Dendritic cell treated with granulocyte-macrophage colony-stimulating factor and Interleukin-4, amounts not matched to agents 40 ng/mL and 50 ng/mL, for 4 days (primary cell): ENCODE measurements around the gene COL4A6.
"Not testable (repeated sequence)": the region's sequence is repeated elsewhere in the genome, so short reads cannot be mapped to it uniquely, and the experiment has no call there.

Experiments used
- H3K27ac Mint-ChIP-seq: one replicate; pipeline ENCODE4 v1.8.0; 2022; ENCODE audit warnings: mild to moderate bottlenecking, mixed read lengths
- H3K27me3 Mint-ChIP-seq: one replicate; pipeline ENCODE4 v1.8.0; 2022; ENCODE audit warnings: mild to moderate bottlenecking, mixed read lengths
- H3K36me3 Mint-ChIP-seq: one replicate; pipeline ENCODE4 v1.8.0; 2022; ENCODE audit warnings: low read depth, mixed read lengths
- H3K4me1 Mint-ChIP-seq: one replicate; pipeline ENCODE4 v1.8.0; 2022; ENCODE audit warnings: low read depth, mixed read lengths
- H3K4me3 Mint-ChIP-seq: one replicate; pipeline ENCODE4 v1.8.0; 2022; ENCODE audit warnings: mild to moderate bottlenecking, moderate library complexity, mixed read lengths
- H3K9me3 Mint-ChIP-seq: one replicate; pipeline ENCODE4 v1.8.0; 2022; ENCODE audit warnings: mixed read lengths
- intact Hi-C: fragments of 100-400 bp; cut with micrococcal nuclease; formaldehyde crosslinking; loops from one replicate; pipeline ENCODE4 v1.15.0; 2022

The COL4A6 gene

DNA sequence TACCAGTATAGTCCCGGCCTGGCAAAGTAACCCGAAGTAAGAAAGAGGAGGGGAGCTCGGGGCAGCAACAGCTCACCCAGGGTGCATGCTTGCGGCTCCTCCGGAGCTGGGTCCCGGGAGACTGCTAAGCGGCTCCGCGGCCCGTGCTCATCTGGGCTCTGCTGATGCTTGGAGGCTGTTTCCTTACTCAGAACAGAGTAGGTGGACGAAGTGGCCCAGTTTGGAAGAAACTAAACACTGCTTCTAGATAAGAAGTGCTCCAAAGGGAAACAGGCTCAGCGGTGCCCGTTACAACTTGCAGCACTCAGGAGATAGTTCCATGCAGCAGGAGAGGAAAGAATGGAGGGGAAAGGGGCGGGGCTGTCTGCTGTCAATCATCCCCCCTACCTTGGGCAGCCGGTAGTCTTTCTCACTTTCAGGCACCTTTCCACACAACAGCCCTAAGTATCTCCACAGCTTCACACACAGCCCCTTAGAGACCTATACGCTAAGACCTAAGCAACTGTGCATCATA lies at the start of gene COL4A6:
Gene COL4A6 (minus strand): TSS at position 313 of the 514 bp plus-strand sequence. CDS start 226 bp downstream, at position 87.
- no peak within 1 kb of the TSS for H3K4me3 Mint-ChIP-seq
- no peaks in the 10 kb centered on the region for H3K36me3 Mint-ChIP-seq
- H3K4me1 Mint-ChIP-seq = peaks cover 9% of the 10 kb centered on the region

DNA sequence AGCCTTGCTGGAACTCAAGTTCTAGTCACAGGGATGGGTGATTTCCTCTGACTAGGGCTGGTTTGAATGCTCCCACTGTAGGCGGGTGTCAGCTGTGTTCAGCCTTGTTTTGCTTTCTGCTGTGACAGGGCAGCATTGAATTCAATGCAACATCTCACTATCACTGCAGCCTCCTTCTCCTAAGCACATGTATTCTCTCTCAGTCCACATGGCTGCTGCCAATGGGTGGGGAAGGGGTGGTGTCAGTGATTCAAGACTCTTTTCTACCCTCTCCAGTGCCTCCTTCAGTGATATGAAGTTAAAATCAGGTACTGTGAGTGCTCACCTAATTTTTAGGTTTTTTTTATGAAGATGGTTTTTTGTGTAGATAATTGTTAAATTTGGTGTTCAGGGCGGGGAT lies 47.7 kb upstream of the COL4A6 start:
- H3K27me3 Mint-ChIP-seq = no peaks in the 10 kb centered on the region
- no peaks in the 10 kb centered on the region for H3K4me1 Mint-ChIP-seq
- no peak overlapping the region for H3K27ac Mint-ChIP-seq
- H3K4me3 Mint-ChIP-seq = no peak overlapping the region
- intact Hi-C loops = no loop called here
- H3K9me3 Mint-ChIP-seq = no peaks in the 10 kb centered on the region
- H3K36me3 Mint-ChIP-seq = no peaks in the 10 kb centered on the region

More for the DNA sequence above, at the start of gene COL4A6:
- Mint-ChIP-seq H3K27ac (no peak within 1 kb of the TSS), H3K9me3 (no peaks in the 10 kb centered on the region), H3K27me3 (peaks cover 28% of the 10 kb centered on the region)
- intact Hi-C loops = no loop called here

DNA sequence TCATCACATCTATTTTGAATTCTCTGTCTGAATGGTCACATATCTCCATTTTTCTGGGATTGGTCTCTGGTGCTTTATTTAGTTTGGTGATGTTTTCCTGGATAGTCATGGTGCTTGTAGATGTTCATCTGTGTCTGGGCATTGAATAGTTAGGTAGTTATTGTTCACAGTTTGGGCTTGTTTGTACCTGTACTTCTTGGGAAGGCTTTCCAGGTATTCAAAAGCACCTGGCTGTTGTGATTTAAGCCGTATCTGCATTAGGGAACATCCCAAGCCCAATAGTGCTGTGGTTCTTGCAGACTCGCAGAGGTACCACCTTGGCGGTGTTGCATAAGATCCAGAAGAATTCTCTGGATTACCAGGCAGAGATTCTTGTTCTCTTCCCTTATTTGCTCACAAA lies 46.0 kb upstream of the COL4A6 start:
- Mint-ChIP-seq H3K9me3 (no peaks in the 10 kb centered on the region), H3K27ac (no peak overlapping the region), H3K4me1 (no peaks in the 10 kb centered on the region), H3K36me3 (no peaks in the 10 kb centered on the region), H3K4me3 (no peak overlapping the region), H3K27me3 (no peaks in the 10 kb centered on the region)
- intact Hi-C loops = no loop called here

DNA sequence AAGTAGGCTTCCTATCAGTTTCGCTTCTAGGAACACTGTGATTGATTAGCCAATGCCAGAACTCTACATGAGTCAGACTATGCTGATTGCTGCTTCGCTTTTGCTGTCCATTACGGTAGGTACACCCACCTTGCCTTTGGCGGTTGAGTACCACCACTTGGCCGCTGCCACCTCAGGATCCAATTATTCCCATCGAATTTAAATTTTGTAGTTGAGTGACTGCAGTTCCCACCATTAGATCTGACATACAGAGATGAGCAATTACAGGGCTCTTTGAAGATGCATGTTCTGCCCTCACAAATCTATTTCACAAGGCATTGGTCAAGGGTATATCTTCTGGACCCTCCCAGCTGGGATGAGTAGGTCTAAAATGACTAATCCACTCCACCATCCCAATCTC lies 43.3 kb upstream of the COL4A6 start:
- H3K9me3 Mint-ChIP-seq, intact Hi-C loops: not testable (repeated sequence)

DNA sequence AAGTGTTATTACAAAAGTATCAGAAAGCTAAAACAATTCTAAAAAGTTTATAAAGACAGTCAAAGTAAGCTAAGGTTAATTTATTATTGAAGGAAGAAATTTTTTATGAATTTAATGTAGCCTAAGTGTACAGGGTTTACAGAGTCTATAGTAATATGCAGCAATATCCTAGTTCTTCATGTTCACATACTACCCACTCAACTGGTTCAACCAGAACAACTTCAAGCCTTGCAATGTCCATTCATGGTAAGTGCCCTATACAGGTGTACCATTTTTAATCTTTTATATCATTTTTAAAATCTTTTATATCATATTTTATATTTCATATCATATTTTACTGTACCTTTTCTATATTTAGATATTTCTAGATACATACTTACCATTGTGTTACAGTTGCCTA lies 35.8 kb upstream of the COL4A6 start:
- no peak overlapping the region for H3K4me3 Mint-ChIP-seq
- intact Hi-C loops = no loop called here
- H3K36me3 Mint-ChIP-seq = no peaks in the 10 kb centered on the region
- no peak overlapping the region for H3K27ac Mint-ChIP-seq
- H3K4me1 Mint-ChIP-seq = no peaks in the 10 kb centered on the region
- H3K27me3 Mint-ChIP-seq = no peaks in the 10 kb centered on the region
- H3K9me3 Mint-ChIP-seq = no peaks in the 10 kb centered on the region

More for the DNA sequence above, 43.3 kb upstream of the COL4A6 start:
- not testable (repeated sequence) for H3K4me1 Mint-ChIP-seq, H3K4me3 Mint-ChIP-seq, H3K36me3 Mint-ChIP-seq, H3K27me3 Mint-ChIP-seq, H3K27ac Mint-ChIP-seq

DNA sequence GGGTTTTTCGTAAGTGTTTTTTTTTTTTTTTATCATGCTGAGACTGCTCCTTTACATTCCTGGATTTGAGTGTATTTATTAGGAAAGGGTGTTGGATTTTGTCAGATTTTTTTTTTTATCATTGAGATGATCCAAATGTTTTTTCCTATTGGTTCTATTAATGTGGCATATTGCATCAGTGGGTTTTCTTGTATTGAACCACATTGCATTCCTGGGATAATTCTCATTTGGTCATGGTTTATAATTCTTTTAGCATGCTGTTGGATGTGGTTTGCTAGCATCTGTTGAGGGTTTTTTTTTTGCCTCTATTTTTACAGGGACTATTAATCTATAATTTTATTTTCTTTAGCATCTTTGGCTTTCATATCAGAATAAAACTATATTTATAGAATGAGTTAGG lies 30.3 kb upstream of the COL4A6 start:
- intact Hi-C loops = no loop called here
- H3K4me1 Mint-ChIP-seq = no peaks in the 10 kb centered on the region
- no peaks in the 10 kb centered on the region for H3K9me3 Mint-ChIP-seq
- no peaks in the 10 kb centered on the region for H3K36me3 Mint-ChIP-seq
- no peak overlapping the region for H3K4me3 Mint-ChIP-seq
- H3K27ac Mint-ChIP-seq = no peak overlapping the region
- H3K27me3 Mint-ChIP-seq = no peaks in the 10 kb centered on the region

DNA sequence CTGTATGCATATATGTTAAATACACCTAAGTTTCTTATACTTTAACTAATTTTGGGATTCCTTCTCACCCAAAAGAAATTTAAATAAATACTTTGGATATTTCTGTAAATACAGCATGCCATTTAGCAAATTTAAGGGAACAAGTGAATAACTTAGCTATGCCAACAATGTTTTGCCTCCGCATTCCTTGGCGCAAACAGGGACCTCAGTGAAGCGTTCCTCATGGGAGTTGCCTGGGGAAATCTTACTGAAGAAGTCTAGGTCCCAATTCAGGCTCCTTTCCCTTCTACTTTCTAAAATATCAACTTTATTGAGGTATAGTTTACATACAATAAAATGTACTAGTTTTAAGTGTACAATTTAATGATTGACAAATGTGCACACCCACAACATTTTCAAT lies 26.4 kb upstream of the COL4A6 start:
- Mint-ChIP-seq H3K36me3 (no peaks in the 10 kb centered on the region), H3K27ac (no peak overlapping the region), H3K27me3 (no peaks in the 10 kb centered on the region), H3K9me3 (no peaks in the 10 kb centered on the region), H3K4me3 (no peak overlapping the region), H3K4me1 (no peaks in the 10 kb centered on the region)
- intact Hi-C loops = no loop called here

DNA sequence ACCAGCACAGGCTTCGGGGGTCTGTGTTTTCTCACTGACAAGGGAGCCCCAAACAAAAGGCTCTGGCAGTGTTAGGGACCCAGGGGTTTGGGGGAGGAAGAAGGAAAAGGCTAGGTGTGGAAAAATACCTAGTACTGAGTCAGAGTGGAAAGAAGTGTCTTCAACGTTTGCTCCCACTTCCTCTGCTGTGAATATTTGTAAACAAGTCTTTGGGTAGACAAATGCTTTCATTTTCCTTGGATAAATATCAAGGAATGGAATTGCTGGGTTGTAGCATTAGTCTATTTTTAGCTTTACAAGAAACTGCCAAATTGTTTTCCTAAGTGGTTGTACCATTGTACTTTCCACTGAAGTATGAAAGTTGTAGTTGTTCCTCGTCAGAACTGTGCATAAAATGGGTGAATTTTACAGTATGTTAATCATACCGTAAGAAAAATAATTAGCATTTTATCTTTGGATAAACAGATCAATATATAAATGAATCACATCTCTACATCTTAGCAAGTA lies 18.8 kb upstream of the COL4A6 start:
- Mint-ChIP-seq H3K27me3 (no peaks in the 10 kb centered on the region), H3K36me3 (no peaks in the 10 kb centered on the region), H3K4me1 (no peaks in the 10 kb centered on the region), H3K4me3 (no peak overlapping the region), H3K9me3 (no peaks in the 10 kb centered on the region), H3K27ac (no peak overlapping the region)
- intact Hi-C loops = no loop called here

DNA sequence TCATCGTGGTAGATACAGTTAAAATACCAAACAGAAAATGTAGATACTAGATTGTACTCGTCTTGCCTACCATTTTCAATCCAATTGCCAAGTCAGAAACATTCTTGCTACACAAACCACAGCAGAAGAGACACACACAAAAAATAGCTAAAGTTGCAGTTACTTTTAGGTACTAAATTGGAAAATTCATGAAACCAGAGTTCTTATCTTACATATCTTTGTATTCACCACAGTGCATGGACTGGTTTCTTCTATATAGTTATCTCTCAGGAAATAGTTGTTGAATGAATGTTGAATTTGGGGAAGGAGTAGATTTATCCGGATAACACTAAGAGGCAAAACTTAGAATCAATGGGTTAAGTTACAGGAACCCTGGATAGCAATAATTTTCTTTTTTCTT lies 15.6 kb upstream of the COL4A6 start:
- H3K27me3 Mint-ChIP-seq = no peaks in the 10 kb centered on the region
- intact Hi-C loops = no loop called here
- no peak overlapping the region for H3K4me3 Mint-ChIP-seq
- no peaks in the 10 kb centered on the region for H3K4me1 Mint-ChIP-seq
- no peaks in the 10 kb centered on the region for H3K36me3 Mint-ChIP-seq
- no peaks in the 10 kb centered on the region for H3K9me3 Mint-ChIP-seq
- no peak overlapping the region for H3K27ac Mint-ChIP-seq

DNA sequence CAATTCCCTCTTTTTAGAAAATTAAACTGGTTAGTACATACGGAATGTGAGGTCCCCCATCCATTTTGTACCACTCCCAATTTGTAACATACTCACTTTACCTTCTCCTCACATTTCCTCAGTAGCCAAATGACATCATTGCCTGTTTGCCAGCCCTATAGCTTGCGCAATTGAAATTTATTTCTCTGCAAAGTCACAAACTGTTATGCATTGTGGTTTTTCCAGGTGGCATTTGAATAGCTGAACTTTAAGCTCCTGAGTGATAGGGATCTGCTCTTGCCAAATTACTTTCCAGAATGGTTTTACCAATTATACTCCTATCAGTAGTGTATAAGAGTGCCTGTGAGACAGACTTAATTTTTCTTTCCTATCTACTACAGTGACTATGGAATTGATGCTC lies 9.1 kb upstream of the COL4A6 start:
- intact Hi-C loops = no loop called here

DNA sequence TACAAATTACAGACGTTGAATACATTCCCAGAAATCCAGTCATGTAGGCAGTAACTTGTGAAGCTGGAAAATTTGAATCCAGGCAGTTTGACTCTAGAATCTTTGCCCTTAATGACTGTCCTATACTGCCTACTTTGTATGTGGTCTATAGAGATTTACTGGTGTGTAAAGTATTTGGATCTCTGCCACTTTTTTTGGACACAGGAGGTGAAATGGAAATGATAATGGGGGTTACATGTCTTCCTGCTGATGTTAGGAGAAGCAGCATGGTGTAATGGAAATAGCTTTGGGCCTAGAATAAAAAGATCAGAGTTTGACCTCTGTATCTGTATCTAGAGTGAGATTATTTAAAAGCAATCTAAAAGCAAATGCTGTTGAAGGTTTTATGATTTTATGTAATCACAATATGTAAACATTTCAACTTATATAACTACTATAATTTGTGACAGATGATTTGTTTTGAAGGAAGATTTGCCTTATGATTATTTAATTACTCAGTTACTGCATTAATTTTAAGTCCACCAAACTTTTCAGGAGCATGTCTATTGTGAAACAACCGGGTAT lies 4.8 kb upstream of the COL4A6 start:
- no peak overlapping the region for H3K27ac Mint-ChIP-seq
- H3K4me3 Mint-ChIP-seq = no peak overlapping the region
- intact Hi-C loops = no loop called here
- no peaks in the 10 kb centered on the region for H3K9me3 Mint-ChIP-seq
- H3K27me3 Mint-ChIP-seq = peaks cover 22% of the 10 kb centered on the region
- H3K36me3 Mint-ChIP-seq = no peaks in the 10 kb centered on the region
- peaks cover 9% of the 10 kb centered on the region for H3K4me1 Mint-ChIP-seq

More for the DNA sequence above, 9.1 kb upstream of the COL4A6 start:
- H3K27me3 Mint-ChIP-seq = no peaks in the 10 kb centered on the region
- H3K27ac Mint-ChIP-seq = no peak overlapping the region
- H3K9me3 Mint-ChIP-seq = no peaks in the 10 kb centered on the region
- H3K4me1 Mint-ChIP-seq = no peaks in the 10 kb centered on the region
- no peak overlapping the region for H3K4me3 Mint-ChIP-seq
- H3K36me3 Mint-ChIP-seq = no peaks in the 10 kb centered on the region

DNA sequence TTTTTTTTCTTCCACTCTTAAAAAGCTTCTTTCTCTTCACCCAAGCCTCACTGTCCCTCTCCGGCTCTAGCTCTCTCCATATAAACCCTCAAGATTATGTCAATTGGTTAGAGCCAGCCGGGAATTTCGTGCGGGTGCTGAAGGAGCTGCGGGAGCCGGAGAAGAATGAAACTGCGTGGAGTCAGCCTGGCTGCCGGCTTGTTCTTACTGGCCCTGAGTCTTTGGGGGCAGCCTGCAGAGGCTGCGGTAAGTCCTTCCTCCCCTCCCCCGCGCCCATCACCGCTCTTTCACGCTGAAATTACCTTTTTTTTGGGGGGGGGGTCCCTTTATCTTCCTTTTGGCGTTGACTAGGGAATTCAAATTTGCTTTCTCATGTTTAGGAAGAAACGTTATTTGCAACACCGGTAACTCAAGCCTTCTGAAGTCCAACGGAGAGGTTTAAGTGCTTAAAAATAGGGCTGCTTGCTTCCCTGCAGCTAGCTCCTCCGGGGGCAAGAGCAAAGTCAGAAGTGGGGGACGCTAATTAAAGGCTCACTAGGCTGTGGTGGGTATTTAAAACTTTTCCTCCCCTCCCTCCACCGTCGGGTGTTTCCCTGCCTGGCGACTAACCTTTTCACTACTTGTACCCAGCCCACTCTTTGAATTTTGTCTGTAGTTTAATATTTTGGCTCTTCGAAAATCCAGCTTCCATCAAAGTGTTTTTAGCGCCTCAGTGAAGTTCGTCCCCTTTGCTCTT lies 1.9 kb upstream of the COL4A6 start:
- peaks cover 9% of the 10 kb centered on the region for H3K4me1 Mint-ChIP-seq
- no peaks in the 10 kb centered on the region for H3K9me3 Mint-ChIP-seq
- no peaks in the 10 kb centered on the region for H3K36me3 Mint-ChIP-seq
- no peak overlapping the region for H3K27ac Mint-ChIP-seq
- peaks cover 28% of the 10 kb centered on the region for H3K27me3 Mint-ChIP-seq
- intact Hi-C loops = no loop called here
- peak overlapping the region; percentile 69 for H3K4me3 Mint-ChIP-seq

DNA sequence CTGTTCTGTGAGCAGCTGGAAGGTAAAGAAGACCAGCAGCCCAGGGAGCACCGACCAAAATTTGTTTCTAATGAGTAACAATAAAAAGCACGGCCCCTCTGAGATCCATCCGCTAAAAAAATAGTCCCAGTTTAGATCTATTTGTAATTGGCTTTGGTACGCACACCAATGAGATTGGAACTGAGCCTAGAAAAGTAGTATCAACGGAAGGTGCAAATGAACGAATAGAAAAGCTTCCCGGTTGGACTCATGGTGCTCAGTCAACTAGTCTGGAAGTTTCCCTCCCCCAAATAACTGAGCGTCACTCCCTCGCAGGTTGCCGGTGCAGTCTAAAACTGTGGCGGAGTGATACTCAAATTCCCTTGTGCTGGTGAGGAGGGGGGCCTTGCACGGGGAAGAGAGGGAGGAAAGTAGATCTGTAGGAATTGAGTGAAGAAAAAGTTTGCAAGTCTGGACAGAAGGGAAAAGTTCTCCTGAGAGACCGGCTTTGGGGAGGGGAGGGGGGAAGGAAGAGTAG lies 1.3 kb upstream of the COL4A6 start, which contains the start of gene COL4A5:
Gene COL4A5 (plus strand): TSS at position 413 of the 517 bp plus-strand sequence. CDS start 288 bp downstream, outside the sequence.
- Mint-ChIP-seq H3K4me1 (peaks cover 9% of the 10 kb centered on the region), H3K9me3 (no peaks in the 10 kb centered on the region), H3K27ac (no peak within 1 kb of the TSS), H3K36me3 (no peaks in the 10 kb centered on the region), H3K27me3 (peaks cover 28% of the 10 kb centered on the region), H3K4me3 (peak within 1 kb of the TSS; percentile 69)
- intact Hi-C loops = no loop called here

DNA sequence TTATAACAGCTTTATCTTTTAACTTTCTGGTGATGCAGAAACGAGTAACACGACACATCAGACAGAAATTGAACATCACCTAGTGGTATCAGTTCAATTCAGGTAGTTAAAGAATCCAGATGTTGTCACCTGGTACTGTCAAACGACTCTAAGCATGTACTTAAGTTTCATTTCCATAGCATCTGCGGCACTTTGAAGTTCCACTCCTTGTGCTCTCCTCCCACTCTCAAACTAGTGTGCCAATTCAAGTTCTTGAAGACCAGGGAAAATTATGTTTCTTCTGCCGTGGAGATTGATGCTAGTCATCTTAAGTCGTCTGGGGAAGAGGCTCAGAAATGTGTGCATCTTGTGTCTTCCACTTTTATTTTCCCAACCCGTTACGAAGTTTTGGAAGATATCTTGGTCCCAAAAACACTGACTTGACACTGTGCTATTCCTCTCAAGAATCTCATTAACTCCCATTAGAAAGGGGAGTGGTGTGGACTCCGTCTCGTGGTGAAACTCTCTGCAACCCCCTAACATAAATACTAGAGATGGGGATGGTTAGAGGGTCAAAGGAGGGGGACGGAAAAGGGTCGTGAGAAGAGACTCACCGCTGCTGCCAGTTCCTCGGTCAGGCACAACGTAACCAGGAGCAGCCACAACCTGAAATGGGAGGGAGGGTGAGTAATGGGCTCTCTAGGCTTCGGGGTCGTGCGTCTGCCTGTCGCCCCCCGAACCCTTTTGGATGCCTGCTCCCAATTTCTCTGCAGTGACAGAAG lies 693 bp downstream of the COL4A6 start:
- Mint-ChIP-seq H3K4me3 (no peak overlapping the region), H3K9me3 (no peaks in the 10 kb centered on the region)

More for the DNA sequence above, 693 bp downstream of the COL4A6 start:
- Mint-ChIP-seq H3K27ac (no peak overlapping the region), H3K4me1 (peaks cover 9% of the 10 kb centered on the region), H3K36me3 (no peaks in the 10 kb centered on the region), H3K27me3 (peaks cover 28% of the 10 kb centered on the region)
- intact Hi-C loops = no loop called here
